Measurements from ENCODE around the gene CATSPERD.

The CATSPERD gene

DNA sequence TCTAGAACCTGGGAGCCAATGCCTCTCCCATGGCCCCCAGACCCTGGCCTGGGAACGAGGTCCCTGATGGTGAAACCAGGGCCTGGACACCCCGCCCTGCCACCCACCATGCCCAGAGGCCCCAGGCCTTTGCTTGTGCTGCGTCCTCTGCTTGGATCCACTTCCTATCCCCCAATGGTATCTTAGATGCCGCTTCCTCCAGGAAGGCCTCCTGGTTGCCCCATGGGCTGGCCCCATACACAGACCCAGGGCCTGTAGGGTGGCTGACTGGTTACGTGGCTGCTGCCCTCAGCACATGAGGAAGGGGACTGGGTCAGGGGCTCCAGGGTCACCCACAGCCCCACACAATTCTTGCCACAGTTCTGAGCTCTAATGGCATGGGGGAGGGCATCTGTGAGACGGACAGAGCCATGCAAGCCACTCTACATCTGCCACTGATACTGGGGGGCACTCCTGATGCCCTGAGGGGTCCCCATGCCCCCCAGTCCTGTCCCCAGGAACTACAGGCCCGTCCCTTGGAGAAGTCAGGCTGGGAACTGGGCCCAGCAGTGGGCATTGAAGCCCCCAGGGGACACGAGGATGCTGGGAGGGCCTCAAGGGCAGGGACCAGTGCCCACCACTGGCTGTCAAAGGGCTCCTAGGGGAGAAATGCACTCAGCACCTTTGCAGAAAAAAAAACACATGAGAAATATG is 25.3 kb upstream of the CATSPERD start:
- no peak for DNase-seq (ENCODE audit: low read depth)
- TF ChIP-seq, protein P1, sequence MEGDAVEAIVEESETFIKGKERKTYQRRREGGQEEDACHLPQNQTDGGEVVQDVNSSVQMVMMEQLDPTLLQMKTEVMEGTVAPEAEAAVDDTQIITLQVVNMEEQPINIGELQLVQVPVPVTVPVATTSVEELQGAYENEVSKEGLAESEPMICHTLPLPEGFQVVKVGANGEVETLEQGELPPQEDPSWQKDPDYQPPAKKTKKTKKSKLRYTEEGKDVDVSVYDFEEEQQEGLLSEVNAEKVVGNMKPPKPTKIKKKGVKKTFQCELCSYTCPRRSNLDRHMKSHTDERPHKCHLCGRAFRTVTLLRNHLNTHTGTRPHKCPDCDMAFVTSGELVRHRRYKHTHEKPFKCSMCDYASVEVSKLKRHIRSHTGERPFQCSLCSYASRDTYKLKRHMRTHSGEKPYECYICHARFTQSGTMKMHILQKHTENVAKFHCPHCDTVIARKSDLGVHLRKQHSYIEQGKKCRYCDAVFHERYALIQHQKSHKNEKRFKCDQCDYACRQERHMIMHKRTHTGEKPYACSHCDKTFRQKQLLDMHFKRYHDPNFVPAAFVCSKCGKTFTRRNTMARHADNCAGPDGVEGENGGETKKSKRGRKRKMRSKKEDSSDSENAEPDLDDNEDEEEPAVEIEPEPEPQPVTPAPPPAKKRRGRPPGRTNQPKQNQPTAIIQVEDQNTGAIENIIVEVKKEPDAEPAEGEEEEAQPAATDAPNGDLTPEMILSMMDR (IDR thresholded peaks at IDR 0.05; ENCODE audit: control insufficient read depth, insufficient read depth, low read depth, low read length, missing control alignments) = no peak
- H3K4me3 ChIP-seq (ENCODE audit: control insufficient read depth, low read depth, low read length) = no peak overlapping the region

DNA sequence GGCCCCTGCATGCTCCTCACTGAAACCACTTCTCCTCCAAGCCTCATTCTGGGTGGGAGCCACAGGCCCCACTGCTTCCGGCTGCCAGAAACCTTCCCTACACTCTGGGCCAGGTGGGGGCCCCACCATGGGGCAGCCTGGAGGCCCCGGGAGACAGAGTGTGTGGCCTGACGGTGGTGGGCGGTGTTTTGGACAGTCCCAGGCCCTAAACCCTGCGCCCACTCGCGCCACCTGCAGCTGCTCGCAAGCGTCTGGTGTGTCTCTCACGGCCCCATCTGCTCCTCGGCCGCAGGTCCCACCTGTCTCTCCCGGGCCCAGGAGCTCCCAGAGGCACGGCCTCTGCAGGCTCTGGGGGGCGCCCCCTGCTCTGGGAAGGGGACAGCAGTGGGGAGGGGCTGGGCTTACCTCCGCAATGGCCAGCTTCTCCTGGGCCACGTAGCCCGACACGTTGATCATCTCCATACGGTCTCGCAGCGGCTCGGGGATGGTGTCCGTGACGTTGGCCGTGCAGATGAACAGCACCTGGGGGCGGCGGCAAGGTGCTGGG is 24.7 kb upstream of the CATSPERD start:
- TF ChIP-seq, protein P1 (IDR thresholded peaks at IDR 0.05; ENCODE audit: control insufficient read depth, insufficient read depth, low read depth, low read length, missing control alignments) = no peak
- DNase-seq (ENCODE audit: low read depth) = no peak
- H3K4me3 ChIP-seq (ENCODE audit: control insufficient read depth, low read depth, low read length) = no peak overlapping the region

- TF ChIP-seq, protein P1 (IDR thresholded peaks at IDR 0.05; ENCODE audit: control insufficient read depth, insufficient read depth, low read depth, low read length, missing control alignments) = no peak
- H3K4me3 ChIP-seq (ENCODE audit: control insufficient read depth, low read depth, low read length) = no peak overlapping the region
- DNase-seq (ENCODE audit: low read depth) = no peak
Observed at GRCh38 chr19:5696196-5697021, 24.0 kb upstream of the CATSPERD start.

DNA sequence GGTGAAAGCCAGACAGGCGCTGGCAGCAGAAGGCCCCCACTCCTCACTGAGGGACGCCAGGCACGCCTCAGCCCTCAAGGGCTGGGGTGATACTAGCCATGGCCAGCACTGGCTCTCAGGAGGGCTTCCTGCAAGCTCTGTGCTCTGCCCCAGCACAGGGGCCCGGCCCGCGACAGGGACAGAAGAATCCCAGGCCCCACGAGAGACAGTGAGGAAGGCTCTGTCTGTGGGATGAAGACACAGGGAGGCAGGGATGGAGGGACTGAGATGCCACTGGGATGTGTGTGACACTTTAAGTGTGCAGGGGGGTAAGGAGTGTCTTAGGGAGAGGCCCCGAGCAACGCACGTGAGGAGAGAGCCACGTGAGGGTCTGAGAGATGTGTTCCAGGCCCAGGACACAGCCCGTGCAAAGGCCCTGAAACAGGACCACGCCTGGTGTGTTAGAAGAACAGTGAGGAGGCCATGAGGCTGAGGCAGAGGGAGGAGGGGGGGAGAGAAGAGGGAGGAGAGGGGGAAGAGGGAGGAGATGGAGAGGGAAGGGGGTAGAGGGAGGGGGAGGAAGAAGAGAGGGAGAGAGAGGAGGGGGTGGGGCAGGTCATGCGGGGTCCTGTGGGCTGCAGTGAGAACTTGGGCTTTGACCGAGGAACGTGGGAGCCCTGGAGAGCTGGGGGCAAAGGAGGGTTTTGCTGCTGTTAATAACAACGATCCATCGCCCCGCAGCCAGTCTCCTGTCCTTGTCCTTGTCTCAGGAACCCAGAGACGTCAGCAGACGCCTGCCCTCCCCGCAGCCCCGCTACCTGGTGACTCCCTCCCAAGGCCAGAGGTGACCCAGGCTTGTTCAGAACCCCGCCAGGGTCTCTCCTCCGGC is 23.2 kb upstream of the CATSPERD start:
- TF ChIP-seq, protein P1 (IDR thresholded peaks at IDR 0.05; ENCODE audit: control insufficient read depth, insufficient read depth, low read depth, low read length, missing control alignments) = no peak
- DNase-seq (ENCODE audit: low read depth) = no peak
- H3K4me3 ChIP-seq (ENCODE audit: control insufficient read depth, low read depth, low read length) = no peak overlapping the region

GRCh38 chr19:5697890-5698634 is 22.4 kb upstream of the CATSPERD start:
- TF ChIP-seq, protein P1 (IDR thresholded peaks at IDR 0.05; ENCODE audit: control insufficient read depth, insufficient read depth, low read depth, low read length, missing control alignments) = no peak
- no peak for DNase-seq (ENCODE audit: low read depth)
- H3K4me3 ChIP-seq (ENCODE audit: control insufficient read depth, low read depth, low read length) = no peak overlapping the region

All from AG09309 (cell line).